Measurements from ENCODE around the gene CCNY. TPM values are rescaled to one million over a fixed set of nuclear protein-coding genes. Genes with fewer than 3 reads are reported as not detected.

Gene CCNY
- total and polyA plus RNA-seq, 2 of the 4 experiments (the other 2 are of a cell fraction): 38.0 to 131 TPM

GRCh38 chr10:35464825-35465456 is 128.6 kb downstream of the CCNY start:
- H3K79me1 ChIP-seq (ENCODE audit: low read depth in 1 of 2, low read length in 2 of 2): peaks cover 49 to 95% of the 10 kb centered on the region in 2 experiments
- H3K14ac ChIP-seq (replicated peaks; ENCODE audit: low read depth, low read length): no peak overlapping the region
- H3K4me3 ChIP-seq (ENCODE audit: insufficient read depth, low read depth, low read length): no peak overlapping the region
- no peak overlapping the region for H4K91ac ChIP-seq (ENCODE audit: insufficient read depth, low read depth, low read length)
- no peak overlapping the region for H2BK120ac ChIP-seq (ENCODE audit: low read depth, low read length)
- H2AK5ac ChIP-seq (ENCODE audit: low read depth, low read length): no peak overlapping the region
- TF ChIP-seq RAD21 (IDR thresholded peaks at IDR 0.05; ENCODE audit: low read length): no peak
- TF ChIP-seq CEBPB (IDR thresholded peaks at IDR 0.05; ENCODE audit: low read depth, low read length): peak; percentile 86
- H4K5ac ChIP-seq (ENCODE audit: low read depth, low read length): no peak overlapping the region
- peaks cover 31% of the 10 kb centered on the region for H3K4me1 ChIP-seq (ENCODE audit: control insufficient read depth, insufficient read depth, low read length)
- no TSS peak for BruUV-seq (replicated peaks)
- DNase-seq: peak; percentile 60
- H3K9me1 ChIP-seq (ENCODE audit: insufficient read depth, low read length): peaks cover 48% of the 10 kb centered on the region
- H3K4ac ChIP-seq (ENCODE audit: low read depth, low read length): no peak overlapping the region
- H2BK15ac ChIP-seq (ENCODE audit: low read depth, low read length): no peak overlapping the region
- dilution Hi-C loops (cut with HindIII; ENCODE audit: low sequenced_read_pairs, unreplicated experiment): no loop called here
- H3K56ac ChIP-seq (ENCODE audit: extremely low read depth, insufficient read depth, low read length): no peak overlapping the region
- no peak overlapping the region for H2AK9ac ChIP-seq (replicated peaks; ENCODE audit: low read depth, low read length, poor library complexity)
- peak; percentile 63 for ATAC-seq (ENCODE audit: low read depth)
- no peaks in the 10 kb centered on the region for H3K9me3 ChIP-seq (ENCODE audit: control insufficient read depth, insufficient read depth, low read length)
- peaks cover 99% of the 10 kb centered on the region for H4K20me1 ChIP-seq (ENCODE audit: insufficient read depth, low read length)
- no peak overlapping the region for H2BK5ac ChIP-seq (ENCODE audit: low read depth, low read length, poor library complexity, severe bottlenecking)
- no peak overlapping the region for H4K8ac ChIP-seq (ENCODE audit: low read depth in 2 of 2, low read length in 2 of 2)
- no peak overlapping the region for H2AFZ ChIP-seq (replicated peaks; ENCODE audit: low read length, poor library complexity)
- no peak overlapping the region for H2BK20ac ChIP-seq (ENCODE audit: low read depth, low read length)
- in situ Hi-C loops (cut with MboI; ENCODE audit: low sequenced_read_pairs): no loop called here
- ChIA-PET POLR2A (ENCODE audit: unreplicated experiment) (no interaction called here), CTCF (no interaction called here)
- peak overlapping the region; percentile 50; the same call in 1 of the 2 replicates for H3K4me2 ChIP-seq (ENCODE audit: low read depth, low read length)
- no peak overlapping the region for H3K23ac ChIP-seq (ENCODE audit: low read depth, low read length)
- H3K27me3 ChIP-seq (ENCODE audit: control insufficient read depth, insufficient read depth, low read length): no peaks in the 10 kb centered on the region
- WGBS, 2 experiments (ENCODE audit: extremely low coverage in 2 of 2, insufficient read length in 1 of 2): no CpG with 5 or more reads among the region's 11 CpGs
- H3K18ac ChIP-seq (ENCODE audit: low read depth, low read length): peak overlapping the region; percentile 16; the same call in 1 of the 2 replicates
- peak overlapping the region; percentile 13; the same call in 1 of the 2 replicates for H3K27ac ChIP-seq (ENCODE audit: insufficient read depth, low read length)
- intact Hi-C loops (cut with micrococcal nuclease): loop anchor here (5.0 kb wide), 1 partner anchor 128 kb away; the partner anchor contains the start of gene CCNY
- H3K9ac ChIP-seq (ENCODE audit: low read depth, low read length): no peak overlapping the region
- H3K36me3 ChIP-seq (ENCODE audit: control insufficient read depth, insufficient read depth, low read length): no peaks in the 10 kb centered on the region
